ENCODE results near the gene DHX8.

DNA sequence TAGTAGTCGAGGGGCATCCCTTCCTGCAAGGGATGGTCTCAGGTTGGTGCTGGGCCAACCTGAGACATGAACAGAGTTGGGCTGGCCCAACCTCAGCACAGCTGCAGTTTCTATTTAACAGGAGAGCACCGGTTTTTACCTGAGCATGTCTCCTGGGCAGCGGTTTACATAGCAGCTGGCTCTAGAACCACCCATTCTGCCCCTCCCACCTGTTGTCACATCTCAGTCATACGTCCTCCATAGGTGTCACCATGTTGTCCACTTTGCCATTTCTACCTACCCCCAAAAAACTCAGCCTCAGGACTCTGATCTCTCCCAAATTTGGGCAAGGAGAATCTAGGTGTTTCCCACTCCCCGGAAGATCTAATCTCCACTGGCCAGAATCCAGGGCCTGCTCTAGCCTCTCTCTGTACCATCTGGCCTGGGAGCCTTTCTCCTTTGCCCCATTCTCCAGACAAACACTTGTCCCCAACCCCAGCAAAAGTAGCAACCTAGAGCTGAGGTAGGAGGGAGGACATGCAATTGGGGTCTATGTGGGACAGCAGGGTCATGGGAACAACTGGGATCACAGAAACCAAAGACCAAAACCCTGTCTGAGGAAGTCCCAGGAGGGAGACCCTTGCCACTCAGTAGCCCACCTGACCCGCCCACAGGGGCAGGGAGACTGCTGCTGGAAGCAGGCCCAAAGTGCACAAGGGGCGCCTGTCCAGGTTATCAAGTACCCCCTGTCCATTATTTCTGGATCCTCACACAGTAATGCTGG is 43.3 kb downstream of the DHX8 start:
- TF ChIP-seq GABPA (IDR thresholded peaks at IDR 0.05; ENCODE audit: low read depth), result no peak
- no peak for TF ChIP-seq EP300 (IDR thresholded peaks at IDR 0.05; ENCODE audit: borderline replicate concordance in 1 of 2, control insufficient read depth in 1 of 2, low read depth in 2 of 2, low read length in 2 of 2)
- no peak for TF ChIP-seq TAF1 (IDR thresholded peaks at IDR 0.05; ENCODE audit: borderline replicate concordance, low read depth, low read length)
- TF ChIP-seq NBN (IDR thresholded peaks at IDR 0.05), result no peak
- no peak for TF ChIP-seq POLR2A (IDR thresholded peaks at IDR 0.05; ENCODE audit: low read depth, low read length)
- TF ChIP-seq BCL11A (IDR thresholded peaks at IDR 0.05; ENCODE audit: low read depth, low read length), result no peak
- TF ChIP-seq NFYA (IDR thresholded peaks at IDR 0.05; ENCODE audit: borderline replicate concordance, low read depth, low read length), result no peak
- no peak for TF ChIP-seq ATF7 (IDR thresholded peaks at IDR 0.05; ENCODE audit: low read depth)
